BLaER1 (cell line): ENCODE results near the gene MEN1.
A peak's percentile ranks its signal among the peaks of the same experiment; 100 is the strongest.

ENCODE experiments used
- H3K27ac ChIP-seq: shearing (Covaris generic); formaldehyde crosslinking; 2 replicates; pipeline ENCODE4 v1.8.1; 2022
- H3K27me3 ChIP-seq: shearing (Covaris generic); formaldehyde crosslinking; 2 replicates; pipeline ENCODE4 v1.8.1; 2022
- H3K36me3 ChIP-seq: shearing (Covaris generic); formaldehyde crosslinking; 2 replicates; pipeline ENCODE4 v1.8.1; 2022
- H3K4me1 ChIP-seq: shearing (Covaris generic); formaldehyde crosslinking; 2 replicates; pipeline ENCODE4 v1.8.1; 2022
- H3K4me2 ChIP-seq: shearing (Covaris generic); formaldehyde crosslinking; 2 replicates; pipeline ENCODE4 v1.8.1; 2022
- H3K4me3 ChIP-seq: shearing (Covaris generic); formaldehyde crosslinking; 2 replicates; pipeline ENCODE4 v1.8.1; 2022
- H3K9ac ChIP-seq: shearing (Covaris generic); formaldehyde crosslinking; 2 replicates; pipeline ENCODE4 v1.8.1; 2022
- H3K9me3 ChIP-seq: shearing (Covaris generic); formaldehyde crosslinking; 2 replicates; pipeline ENCODE4 v1.8.1; 2022
- H4K20me1 ChIP-seq: shearing (Covaris generic); formaldehyde crosslinking; 2 replicates; pipeline ENCODE4 v1.8.1; 2022
- Cebpa-rat ChIP-seq: shearing (Covaris generic); IDR thresholded peaks from 2 replicates; pipeline ENCODE4 v1.8.1; 2022

MEN1 gene

DNA sequence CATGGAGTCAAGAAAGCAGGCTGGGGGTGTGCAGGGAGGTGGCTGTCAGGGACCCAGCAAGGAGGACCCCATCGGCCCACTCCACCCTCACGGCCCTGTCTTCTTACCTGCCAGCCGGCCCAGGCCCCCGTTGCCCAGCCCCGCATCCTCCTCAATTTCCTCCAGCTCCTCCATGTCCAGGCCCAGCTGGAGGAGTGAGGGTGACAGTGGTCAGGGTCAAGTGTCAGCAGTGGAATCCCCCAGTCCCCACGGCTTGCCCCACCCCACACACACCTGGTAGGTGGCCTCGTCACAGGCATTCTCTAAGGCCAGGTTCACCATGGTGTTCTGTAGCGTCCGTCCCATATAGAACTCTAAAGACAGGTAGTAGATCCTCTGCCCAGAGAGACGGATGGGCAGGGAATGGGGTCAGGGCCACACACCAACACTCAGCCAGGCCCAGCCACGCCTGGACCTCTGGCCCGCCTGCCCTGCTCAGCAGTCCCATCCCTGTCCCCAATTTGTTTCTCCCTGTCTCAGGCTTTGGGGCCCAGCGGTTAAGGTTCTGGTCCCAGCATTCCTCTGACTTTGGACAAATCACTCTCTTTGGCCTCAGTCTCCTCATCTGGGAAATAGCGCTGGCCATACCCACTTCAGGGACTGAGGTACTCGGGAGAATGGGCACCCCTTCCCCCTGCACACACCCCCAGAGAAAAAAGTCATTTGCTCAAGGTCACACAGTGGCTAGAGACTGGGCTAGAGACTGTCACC lies 51.8 kb downstream of the MEN1 start:
- Histone ChIP-seq H3K9me3 (no peaks in the 10 kb centered on the region), H3K36me3 (peaks cover 17% of the 10 kb centered on the region), H3K27me3 (no peaks in the 10 kb centered on the region), H3K4me3 (no peak overlapping the region), H3K9ac (no peak overlapping the region), H4K20me1 (peaks cover 37% of the 10 kb centered on the region), H3K4me2 (peak overlapping the region; percentile 83), H3K27ac (0 out of 2 replicates have a peak overlapping the region, but pooled peaks have one; percentile 9), H3K4me1 (peaks cover 69% of the 10 kb centered on the region)
- no peak for TF ChIP-seq Cebpa-rat

DNA sequence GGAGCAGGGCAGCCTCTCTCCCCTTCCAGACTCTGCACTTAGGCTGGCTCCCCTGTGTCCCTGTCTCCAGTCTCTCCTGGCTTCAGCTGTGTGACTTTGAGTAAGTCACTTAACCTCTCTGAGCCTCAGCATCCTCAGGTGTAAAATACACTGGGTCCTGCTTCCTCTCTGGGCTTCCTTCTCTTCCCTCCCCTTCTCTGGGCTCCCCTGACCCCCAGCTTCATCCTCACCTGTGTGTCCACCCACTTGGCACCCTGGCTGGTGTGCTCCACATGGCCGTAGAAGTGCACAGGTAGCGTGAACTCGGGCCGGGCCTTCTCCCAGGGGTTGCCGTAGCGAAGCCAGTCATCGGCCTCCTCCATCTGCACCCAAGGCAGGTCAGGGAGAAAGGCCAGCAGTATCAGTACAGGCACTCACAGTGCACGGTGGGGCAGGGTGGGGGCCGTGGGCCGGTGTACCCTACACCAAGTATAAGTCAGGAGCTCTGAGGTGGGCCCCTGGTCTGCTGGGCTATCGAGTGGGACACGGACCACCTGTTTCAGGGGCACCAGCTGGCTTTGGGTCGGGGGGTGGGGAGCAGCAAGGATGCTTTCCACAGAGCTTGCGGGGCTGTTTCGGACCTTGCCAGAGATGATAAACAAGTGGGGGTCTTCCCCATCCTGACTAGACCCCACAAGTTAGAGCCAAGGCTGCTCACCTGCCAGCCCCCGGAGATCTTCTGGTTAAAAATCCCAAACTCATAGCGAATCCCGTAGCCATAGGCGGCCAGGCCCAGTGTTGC lies 52.6 kb downstream of the MEN1 start:
- Histone ChIP-seq H3K9me3 (no peaks in the 10 kb centered on the region), H4K20me1 (peaks cover 29% of the 10 kb centered on the region), H3K27me3 (no peaks in the 10 kb centered on the region), H3K27ac (peak overlapping the region; percentile 56; the same call in 1 of the 2 replicates), H3K4me2 (no peak overlapping the region), H3K4me1 (peaks cover 66% of the 10 kb centered on the region), H3K4me3 (no peak overlapping the region), H3K36me3 (peaks cover 10% of the 10 kb centered on the region), H3K9ac (no peak overlapping the region)
- TF ChIP-seq Cebpa-rat, result no peak

DNA sequence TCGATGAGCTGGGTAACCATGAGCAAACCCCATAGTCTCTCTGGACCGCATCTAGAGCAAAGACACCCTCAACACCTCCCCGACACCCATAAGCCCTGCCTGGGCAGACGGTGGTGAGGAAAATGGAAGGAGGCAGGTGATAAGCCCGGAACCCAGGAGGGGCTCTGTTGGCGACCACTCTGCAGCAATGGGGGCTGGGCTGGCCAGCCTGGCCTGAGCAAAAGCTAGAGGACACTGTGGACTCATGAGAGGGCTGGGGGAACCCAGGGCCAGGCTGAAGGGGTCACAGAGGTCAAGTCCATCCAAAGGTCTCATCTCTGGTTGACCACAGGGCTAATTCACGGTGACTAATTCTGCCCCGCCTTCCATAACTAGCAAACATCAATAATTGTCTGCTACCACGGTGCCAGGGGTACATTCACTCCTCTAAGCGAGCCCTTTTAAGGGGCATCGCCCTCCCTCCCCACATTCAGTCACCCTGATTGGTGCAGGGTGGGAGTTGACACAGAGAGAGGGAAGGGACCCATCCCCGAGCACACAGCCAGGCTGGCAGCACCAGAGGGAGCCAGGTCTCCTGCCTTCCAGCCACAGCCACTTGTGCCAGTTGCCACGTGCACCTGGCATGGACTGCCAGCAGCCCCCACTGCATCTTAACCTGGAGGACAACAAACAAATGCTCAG lies 54.5 kb downstream of the MEN1 start:
- peaks cover 66% of the 10 kb centered on the region for H3K4me1 ChIP-seq
- no peaks in the 10 kb centered on the region for H3K27me3 ChIP-seq
- H3K4me3 ChIP-seq, result no peak overlapping the region
- peak overlapping the region; percentile 23 for H3K4me2 ChIP-seq
- no peak for TF ChIP-seq Cebpa-rat
- H3K36me3 ChIP-seq, result peaks cover 13% of the 10 kb centered on the region; the same call in 1 of the 2 replicates
- no peak overlapping the region for H3K9ac ChIP-seq
- H3K27ac ChIP-seq, result peak overlapping the region; percentile 56
- no peaks in the 10 kb centered on the region for H3K9me3 ChIP-seq
- H4K20me1 ChIP-seq, result peaks cover 10% of the 10 kb centered on the region

DNA sequence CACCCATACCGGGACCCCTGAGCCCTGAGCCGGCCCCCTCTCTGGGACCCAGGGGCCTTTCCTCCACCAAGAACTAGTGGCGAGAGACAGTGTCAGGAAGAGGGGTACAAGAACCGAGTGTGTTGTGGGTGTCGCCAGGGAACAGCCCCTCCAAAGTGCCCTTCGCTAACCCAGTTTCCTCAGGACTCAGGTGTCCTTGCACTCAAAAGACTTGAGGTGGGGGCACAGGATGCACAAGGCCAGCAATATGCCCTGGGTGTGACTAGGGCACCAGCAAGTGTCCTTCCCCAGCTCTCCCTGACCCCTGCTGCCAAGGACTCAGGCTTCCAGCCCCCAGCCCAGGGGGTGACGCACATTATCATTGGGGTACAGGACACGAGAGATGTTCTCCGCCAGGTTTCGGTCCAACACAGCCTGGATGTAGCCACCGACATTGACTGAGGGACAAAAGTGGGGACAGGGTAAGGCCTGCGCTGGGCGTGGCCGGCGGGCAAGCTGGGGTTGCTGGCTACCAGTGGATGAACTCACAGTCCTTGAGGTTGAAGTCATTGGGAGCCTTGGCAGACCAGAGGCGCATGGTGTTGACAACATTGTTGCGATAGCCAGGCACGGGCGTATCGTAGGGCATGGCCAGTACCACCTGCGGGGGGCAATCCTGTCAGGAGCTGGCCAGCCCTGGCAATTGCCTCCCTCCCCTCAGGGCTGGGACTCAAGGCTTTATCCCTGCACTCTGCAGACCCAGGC lies 55.3 kb downstream of the MEN1 start:
- Histone ChIP-seq H3K9ac (no peak overlapping the region), H3K27me3 (no peaks in the 10 kb centered on the region), H3K4me1 (peaks cover 66% of the 10 kb centered on the region), H4K20me1 (peaks cover 3% of the 10 kb centered on the region), H3K36me3 (peaks cover 13% of the 10 kb centered on the region; the same call in 1 of the 2 replicates), H3K4me2 (no peak overlapping the region), H3K27ac (peak overlapping the region; percentile 56; the same call in 1 of the 2 replicates), H3K9me3 (no peaks in the 10 kb centered on the region), H3K4me3 (no peak overlapping the region)
- no peak for TF ChIP-seq Cebpa-rat

DNA sequence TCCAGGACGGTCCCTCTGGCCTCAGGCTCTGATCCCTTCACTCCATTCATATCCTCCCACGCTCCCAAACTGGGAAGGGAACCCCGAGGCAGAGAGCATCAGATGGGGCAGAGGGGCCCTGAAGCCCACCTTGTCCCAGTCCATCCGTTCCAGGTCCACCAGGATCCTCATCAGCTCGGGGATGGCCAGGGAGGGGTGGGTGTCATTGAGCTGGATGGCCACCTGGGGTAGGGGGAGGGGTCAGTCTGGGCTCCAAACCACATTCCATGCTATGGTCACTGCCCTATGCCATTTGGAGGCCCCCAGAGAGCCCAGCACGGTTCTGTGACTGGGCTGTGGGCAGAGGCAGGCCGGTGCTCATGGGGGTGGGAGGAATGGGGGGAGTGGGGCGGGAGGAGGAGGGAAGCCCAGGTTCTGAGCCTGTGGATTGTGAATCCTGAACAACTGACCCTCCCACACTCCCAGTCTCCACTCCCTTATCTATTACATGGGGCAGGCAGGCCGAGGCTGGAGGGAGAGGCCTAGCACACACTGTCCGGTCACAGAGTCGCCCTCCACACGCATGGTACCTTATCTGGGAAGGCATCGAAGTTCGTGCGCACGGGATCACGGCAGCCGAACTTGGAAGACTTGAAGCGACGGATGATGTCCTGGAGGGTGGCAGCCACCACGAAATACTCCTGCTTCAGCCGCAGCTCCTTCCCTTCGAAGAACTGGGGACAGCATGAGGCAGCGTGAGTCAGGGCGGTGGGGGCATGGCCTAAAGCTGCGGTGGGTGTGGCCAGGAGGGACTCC lies 56.0 kb downstream of the MEN1 start:
- no peaks in the 10 kb centered on the region for H3K27me3 ChIP-seq
- H3K4me1 ChIP-seq, result peaks cover 59% of the 10 kb centered on the region
- H4K20me1 ChIP-seq, result no peaks in the 10 kb centered on the region
- no peak for TF ChIP-seq Cebpa-rat
- no peak overlapping the region for H3K4me2 ChIP-seq
- 0 out of 2 replicates have a peak overlapping the region, but pooled peaks have one; percentile 26 for H3K27ac ChIP-seq
- H3K9me3 ChIP-seq, result no peaks in the 10 kb centered on the region
- H3K9ac ChIP-seq, result no peak overlapping the region
- H3K4me3 ChIP-seq, result no peak overlapping the region
- peaks cover 13% of the 10 kb centered on the region; the same call in 1 of the 2 replicates for H3K36me3 ChIP-seq
